GM12872 (cell line): ENCODE results near the gene FAM53A.

Experiments used
- TF ChIP-seq, protein P1 (sequence below): IDR thresholded peaks from 3 replicates; pipeline ENCODE4 v1.5.1; 2011; ENCODE audit warnings: low read depth, mild to moderate bottlenecking, low read length, moderate library complexity; ENCODE audit not compliant: insufficient read depth

FAM53A gene

DNA sequence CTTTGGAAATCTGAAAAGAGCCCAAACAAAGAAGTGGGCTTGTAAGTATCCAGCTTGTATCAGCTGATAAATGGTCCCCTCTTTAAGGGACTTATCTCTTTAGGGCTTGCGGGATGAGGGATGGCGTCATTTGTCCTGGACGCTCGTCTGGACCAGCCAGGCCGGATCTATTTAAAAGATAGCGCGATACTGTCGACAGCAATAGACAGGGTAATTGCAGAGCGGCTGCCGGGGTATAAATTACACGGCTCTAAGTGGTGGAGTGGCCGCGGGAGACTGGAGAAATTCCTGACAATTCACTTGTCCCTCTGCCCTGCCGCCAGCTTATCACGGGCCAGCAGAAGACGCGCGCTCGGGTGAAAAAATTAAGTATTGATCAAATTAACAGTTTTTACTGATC lies 90.7 kb downstream of the FAM53A start:
- TF ChIP-seq, protein P1, sequence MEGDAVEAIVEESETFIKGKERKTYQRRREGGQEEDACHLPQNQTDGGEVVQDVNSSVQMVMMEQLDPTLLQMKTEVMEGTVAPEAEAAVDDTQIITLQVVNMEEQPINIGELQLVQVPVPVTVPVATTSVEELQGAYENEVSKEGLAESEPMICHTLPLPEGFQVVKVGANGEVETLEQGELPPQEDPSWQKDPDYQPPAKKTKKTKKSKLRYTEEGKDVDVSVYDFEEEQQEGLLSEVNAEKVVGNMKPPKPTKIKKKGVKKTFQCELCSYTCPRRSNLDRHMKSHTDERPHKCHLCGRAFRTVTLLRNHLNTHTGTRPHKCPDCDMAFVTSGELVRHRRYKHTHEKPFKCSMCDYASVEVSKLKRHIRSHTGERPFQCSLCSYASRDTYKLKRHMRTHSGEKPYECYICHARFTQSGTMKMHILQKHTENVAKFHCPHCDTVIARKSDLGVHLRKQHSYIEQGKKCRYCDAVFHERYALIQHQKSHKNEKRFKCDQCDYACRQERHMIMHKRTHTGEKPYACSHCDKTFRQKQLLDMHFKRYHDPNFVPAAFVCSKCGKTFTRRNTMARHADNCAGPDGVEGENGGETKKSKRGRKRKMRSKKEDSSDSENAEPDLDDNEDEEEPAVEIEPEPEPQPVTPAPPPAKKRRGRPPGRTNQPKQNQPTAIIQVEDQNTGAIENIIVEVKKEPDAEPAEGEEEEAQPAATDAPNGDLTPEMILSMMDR, result no peak

DNA sequence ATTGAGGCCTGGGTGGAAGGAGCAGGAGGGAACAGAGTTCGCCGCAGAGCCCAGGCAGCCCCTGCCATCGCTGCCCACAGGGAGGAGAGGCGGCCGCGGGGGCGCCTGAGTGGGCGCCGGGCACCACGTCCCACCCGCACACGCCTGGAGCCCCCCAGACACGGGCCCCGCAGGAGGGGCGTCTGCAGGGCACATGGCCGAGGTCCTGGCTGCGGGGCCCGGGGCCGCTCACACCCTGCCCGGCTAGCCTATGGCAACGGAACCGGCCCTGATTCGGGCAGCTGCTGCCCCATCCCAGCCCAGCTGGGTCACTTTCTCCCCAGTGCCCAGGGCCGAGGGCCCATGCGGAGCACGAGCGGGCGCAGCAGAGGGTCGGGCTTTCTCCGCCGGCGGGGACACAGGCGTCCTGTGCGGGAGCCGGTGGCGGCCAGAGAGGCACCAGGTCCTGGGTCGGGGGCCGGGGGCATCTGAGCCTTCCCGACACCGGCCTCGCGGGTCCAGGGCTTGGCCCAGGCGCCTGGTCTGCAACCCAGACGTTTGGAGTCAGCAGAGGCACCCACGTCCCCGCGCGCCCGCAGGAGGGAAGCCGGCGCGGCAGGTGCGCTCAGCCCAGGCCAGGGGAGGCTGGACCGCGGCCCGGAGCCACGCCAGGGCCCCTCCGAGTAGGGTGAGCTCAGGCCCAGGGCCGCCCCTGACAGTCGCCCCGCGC lies 91.2 kb downstream of the FAM53A start:
- TF ChIP-seq, protein P1, result no peak

DNA sequence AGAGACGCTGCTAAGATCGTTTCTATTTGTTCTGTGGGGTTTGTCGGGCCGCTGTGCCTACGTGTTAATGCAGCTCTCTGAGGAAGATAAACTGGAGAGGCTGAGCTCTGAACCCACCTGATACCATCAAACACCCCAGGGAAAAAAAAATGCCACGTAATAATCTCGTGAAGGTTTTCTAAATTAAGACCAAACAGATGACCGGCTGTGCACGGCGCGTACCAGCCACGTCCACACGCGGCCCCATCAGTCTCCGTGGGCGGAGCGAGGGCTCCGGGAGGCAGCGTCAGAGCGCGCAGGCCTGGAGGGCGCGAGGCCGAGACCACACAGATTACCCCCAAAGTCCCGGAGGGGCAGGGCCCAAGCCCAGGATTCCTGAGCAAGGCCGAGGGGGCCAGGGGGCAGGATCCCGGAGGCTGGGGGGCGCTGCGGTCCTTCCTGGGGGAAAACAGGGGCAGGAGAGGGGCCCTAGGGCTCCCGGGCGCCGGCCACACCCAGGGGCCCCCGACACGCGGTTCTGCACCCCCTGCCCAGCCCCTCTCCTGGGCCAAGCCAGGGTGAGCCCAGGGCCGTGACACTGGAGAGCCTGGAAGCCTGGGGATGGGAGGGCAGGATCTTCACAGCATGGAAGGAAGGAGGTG lies 91.9 kb downstream of the FAM53A start:
- TF ChIP-seq, protein P1, result no peak

DNA sequence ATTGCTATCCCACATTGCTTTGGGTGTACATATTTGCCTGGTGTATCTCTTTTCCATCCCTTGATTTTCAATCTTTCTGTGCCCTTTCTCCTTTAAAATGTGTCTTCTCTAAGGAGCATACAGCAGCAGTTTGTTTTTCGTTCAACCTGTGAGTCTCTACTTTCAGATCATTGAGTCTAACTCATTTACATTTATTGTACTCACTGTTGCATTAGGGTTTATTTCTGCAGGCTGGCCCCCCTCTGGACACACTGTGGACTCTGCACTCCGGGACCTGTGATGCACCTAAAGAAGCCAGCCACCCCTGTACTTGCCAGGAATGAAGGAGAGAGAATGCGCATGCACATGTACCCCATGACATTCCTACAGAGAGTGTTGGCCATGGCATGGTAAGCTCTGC lies 93.0 kb downstream of the FAM53A start:
- TF ChIP-seq, protein P1, result no peak

DNA sequence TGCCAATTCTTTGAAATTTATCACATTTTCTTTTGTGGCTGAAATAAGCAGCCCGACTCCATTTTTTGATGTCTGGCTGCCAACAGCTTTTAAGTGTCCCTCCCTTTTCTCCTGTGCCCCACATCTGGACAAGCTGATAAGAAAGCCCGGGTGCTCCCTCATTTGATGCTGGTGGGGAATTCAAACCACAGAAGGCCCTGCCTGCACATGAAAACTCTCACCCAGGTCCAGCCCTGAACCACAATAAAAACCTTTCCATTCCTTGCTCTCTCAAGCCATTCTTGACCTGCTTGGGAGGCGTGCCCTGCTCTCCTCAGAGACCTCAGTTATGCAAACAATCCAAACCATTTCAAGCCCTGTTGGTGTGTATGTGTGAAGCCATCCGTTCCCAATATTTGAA lies 93.9 kb downstream of the FAM53A start:
- TF ChIP-seq, protein P1, result no peak
